Measurements from ENCODE around the gene ACBD4. TPM values are rescaled to one million over a fixed set of nuclear protein-coding genes. Genes with fewer than 3 reads are reported as not detected.

ACBD4 gene
- total and polyA plus RNA-seq, 2 of the 13 experiments (the other 11 are each of a cell fraction or from before 2014, with no cell fraction given), result 16.1 to 26.9 TPM

GRCh38 chr17:45131616-45132319 lies 3.7 kb upstream of the ACBD4 start (continued):
- TF ChIP-seq GTF2F1 (IDR thresholded peaks at IDR 0.05; ENCODE audit: low read length), result no peak
- TF ChIP-seq MTF2 (CRISPR knock-in tag; IDR thresholded peaks at IDR 0.05; ENCODE audit: borderline replicate concordance), result no peak
- TF ChIP-seq WIZ (CRISPR knock-in tag; IDR thresholded peaks at IDR 0.05), result no peak
- TF ChIP-seq SUZ12 (IDR thresholded peaks at IDR 0.05; ENCODE audit: low read depth, low read length), result no peak
- TF ChIP-seq PCBP2 (optimal IDR thresholded peaks at IDR 0.05; ENCODE audit: low read depth, low read length, poor library complexity, severe bottlenecking), result no peak
- no peak for TF ChIP-seq TCF12 (IDR thresholded peaks at IDR 0.05)
- 0 out of 2 replicates have a peak, but pooled peaks have one; percentile 63 for TF ChIP-seq TCF12 (CRISPR knock-in tag; IDR thresholded peaks at IDR 0.05)
- TF ChIP-seq RBAK (CRISPR knock-in tag; IDR thresholded peaks at IDR 0.05), result no peak
- 0 out of 2 replicates have a peak, but pooled peaks have one; percentile 34 for TF ChIP-seq ZNF180 (CRISPR knock-in tag; IDR thresholded peaks at IDR 0.05; ENCODE audit: borderline replicate concordance, low read depth)
- TF ChIP-seq AHR (CRISPR knock-in tag; IDR thresholded peaks at IDR 0.05), result no peak
- no peak for TF ChIP-seq ZBTB8A (CRISPR knock-in tag; IDR thresholded peaks at IDR 0.05; ENCODE audit: borderline replicate concordance, low read depth)
- no peak for TF ChIP-seq ZNF879 (CRISPR knock-in tag; IDR thresholded peaks at IDR 0.05)
- TF ChIP-seq XRCC5 (optimal IDR thresholded peaks at IDR 0.05; ENCODE audit: low read length), result peak; percentile 75
- TF ChIP-seq TFAP4 (IDR thresholded peaks at IDR 0.05; ENCODE audit: borderline replicate concordance, low read depth), result peak; percentile 37; the same call in 1 of the 2 replicates
- 0 out of 2 replicates have a peak, but pooled peaks have one; percentile 15 for TF ChIP-seq ZNF331 (CRISPR knock-in tag; IDR thresholded peaks at IDR 0.05)
- TF ChIP-seq NRL (CRISPR knock-in tag; IDR thresholded peaks at IDR 0.05; ENCODE audit: borderline replicate concordance), result peak; percentile 48; the same call in 1 of the 2 replicates
- TF ChIP-seq CTCF (CRISPR knock-in tag; IDR thresholded peaks at IDR 0.05), result peak; percentile 91
- peak; percentile 29; the same call in 1 of the 2 replicates for TF ChIP-seq HIC2 (CRISPR knock-in tag; IDR thresholded peaks at IDR 0.05; ENCODE audit: low read depth)
- TF ChIP-seq HOXA5 (CRISPR knock-in tag; IDR thresholded peaks at IDR 0.05), result 0 out of 2 replicates have a peak, but pooled peaks have one; percentile 40
- no peak for TF ChIP-seq SETDB1 (CRISPR knock-in tag; IDR thresholded peaks at IDR 0.05; ENCODE audit: borderline replicate concordance)
- TF ChIP-seq MXD1 (CRISPR knock-in tag; IDR thresholded peaks at IDR 0.05), result peak; percentile 74; the same call in 1 of the 2 replicates
- TF ChIP-seq TRAFD1 (CRISPR knock-in tag; IDR thresholded peaks at IDR 0.05; ENCODE audit: borderline replicate concordance), result peak; percentile 79; the same call in 1 of the 2 replicates
- no peak for TF ChIP-seq MEIS1 (CRISPR knock-in tag; IDR thresholded peaks at IDR 0.05; ENCODE audit: borderline replicate concordance)
- peak; percentile 58; the same call in 1 of the 2 replicates for TF ChIP-seq KAT7 (CRISPR knock-in tag; IDR thresholded peaks at IDR 0.05; ENCODE audit: borderline replicate concordance)
